Measurements from ENCODE around the gene FHIT. TPM values are rescaled to one million over a fixed set of nuclear protein-coding genes. Genes with fewer than 3 reads are reported as not detected.

The FHIT gene
- total and polyA plus RNA-seq, 2 donors from 2014 or later: 20.2 to 61.2 TPM

DNA sequence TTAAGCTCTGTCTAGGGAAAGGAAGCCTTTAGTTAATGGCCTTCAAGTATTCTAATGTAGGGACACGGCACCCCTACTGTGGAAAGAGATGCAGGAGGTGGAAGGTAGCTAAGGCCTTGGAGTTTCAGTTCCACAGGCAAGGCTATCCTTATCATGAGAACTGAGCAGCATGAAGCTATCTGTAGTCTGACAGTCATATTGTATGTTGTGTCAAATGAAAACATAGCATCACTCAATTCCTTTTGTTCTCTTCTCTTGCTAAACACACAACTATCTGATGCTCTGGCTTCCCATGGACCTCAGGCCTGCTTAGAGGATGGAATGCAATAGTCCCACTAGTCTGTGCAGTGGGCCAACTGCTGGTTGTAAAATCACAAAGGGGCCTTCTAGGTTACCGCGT, 380.9 kb downstream of the FHIT start:
- Histone ChIP-seq H3K9ac (ENCODE audit: low read length in 3 of 3) (no peak overlapping the region), H3K27me3 (ENCODE audit: control insufficient read depth, insufficient read depth, low read length) (no peaks in the 10 kb centered on the region), H3K4me3 (ENCODE audit: low read length in 3 of 3) (no peak overlapping the region), H3K27ac (ENCODE audit: low read depth in 2 of 2, low read length in 2 of 2) (no peak overlapping the region), H3K36me3 (ENCODE audit: control insufficient read depth in 2 of 3, insufficient read depth in 3 of 3, low read length in 3 of 3) (no peaks in the 10 kb centered on the region), H3K4me1 (ENCODE audit: control insufficient read depth in 2 of 3, insufficient read depth in 2 of 3, low read depth in 1 of 3, low read length in 3 of 3) (no peaks in the 10 kb centered on the region), H3K9me3 (ENCODE audit: control insufficient read depth in 2 of 3, insufficient read depth in 1 of 3, low read length in 3 of 3) (no peaks in the 10 kb centered on the region)
- TF ChIP-seq, protein P1, sequence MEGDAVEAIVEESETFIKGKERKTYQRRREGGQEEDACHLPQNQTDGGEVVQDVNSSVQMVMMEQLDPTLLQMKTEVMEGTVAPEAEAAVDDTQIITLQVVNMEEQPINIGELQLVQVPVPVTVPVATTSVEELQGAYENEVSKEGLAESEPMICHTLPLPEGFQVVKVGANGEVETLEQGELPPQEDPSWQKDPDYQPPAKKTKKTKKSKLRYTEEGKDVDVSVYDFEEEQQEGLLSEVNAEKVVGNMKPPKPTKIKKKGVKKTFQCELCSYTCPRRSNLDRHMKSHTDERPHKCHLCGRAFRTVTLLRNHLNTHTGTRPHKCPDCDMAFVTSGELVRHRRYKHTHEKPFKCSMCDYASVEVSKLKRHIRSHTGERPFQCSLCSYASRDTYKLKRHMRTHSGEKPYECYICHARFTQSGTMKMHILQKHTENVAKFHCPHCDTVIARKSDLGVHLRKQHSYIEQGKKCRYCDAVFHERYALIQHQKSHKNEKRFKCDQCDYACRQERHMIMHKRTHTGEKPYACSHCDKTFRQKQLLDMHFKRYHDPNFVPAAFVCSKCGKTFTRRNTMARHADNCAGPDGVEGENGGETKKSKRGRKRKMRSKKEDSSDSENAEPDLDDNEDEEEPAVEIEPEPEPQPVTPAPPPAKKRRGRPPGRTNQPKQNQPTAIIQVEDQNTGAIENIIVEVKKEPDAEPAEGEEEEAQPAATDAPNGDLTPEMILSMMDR (IDR thresholded peaks at IDR 0.05; ENCODE audit: borderline replicate concordance, extremely low read depth, insufficient read depth): no peak
- FAIRE-seq (no peak), DNase-seq (no peak)
- intact Hi-C loops (cut with DNase I): no loop called here

DNA sequence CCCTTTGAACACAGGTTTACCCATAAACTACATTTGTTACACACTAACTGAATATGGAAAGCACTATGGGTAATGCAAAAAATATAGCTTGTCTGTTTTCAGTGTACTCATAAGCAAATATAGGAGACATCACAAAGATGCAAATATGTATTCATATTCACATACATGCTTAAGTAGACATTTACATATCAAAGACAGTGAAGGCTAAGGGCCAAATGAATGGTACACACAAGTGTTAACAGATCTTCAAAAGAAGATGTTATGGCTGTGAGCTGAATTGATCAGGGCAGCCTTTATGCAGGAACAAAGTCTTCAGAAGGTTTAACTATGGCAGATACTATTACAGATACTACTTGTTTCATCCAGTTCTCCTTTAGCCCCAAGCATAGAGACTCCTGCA, 384.1 kb downstream of the FHIT start:
- no peaks in the 10 kb centered on the region for H3K27me3 ChIP-seq (ENCODE audit: control insufficient read depth, insufficient read depth, low read length)
- H3K36me3 ChIP-seq (ENCODE audit: control insufficient read depth in 2 of 3, insufficient read depth in 3 of 3, low read length in 3 of 3): no peaks in the 10 kb centered on the region
- no peak overlapping the region for H3K9ac ChIP-seq (ENCODE audit: low read length in 3 of 3)
- TF ChIP-seq, protein P1 (IDR thresholded peaks at IDR 0.05; ENCODE audit: borderline replicate concordance, extremely low read depth, insufficient read depth): no peak
- no peak overlapping the region for H3K27ac ChIP-seq (ENCODE audit: low read depth in 2 of 2, low read length in 2 of 2)
- H3K9me3 ChIP-seq (ENCODE audit: control insufficient read depth in 2 of 3, insufficient read depth in 1 of 3, low read length in 3 of 3): no peaks in the 10 kb centered on the region
- DNase-seq (no peak), FAIRE-seq (no peak)
- no peaks in the 10 kb centered on the region for H3K4me1 ChIP-seq (ENCODE audit: control insufficient read depth in 2 of 3, insufficient read depth in 2 of 3, low read depth in 1 of 3, low read length in 3 of 3)
- H3K4me3 ChIP-seq (ENCODE audit: low read length in 3 of 3): no peak overlapping the region
- intact Hi-C loops (cut with DNase I): no loop called here

- TF ChIP-seq, protein P1 (IDR thresholded peaks at IDR 0.05; ENCODE audit: borderline replicate concordance, extremely low read depth, insufficient read depth): no peak
- intact Hi-C loops (cut with DNase I): no loop called here
- H3K9ac ChIP-seq (ENCODE audit: low read length in 3 of 3): no peak overlapping the region
- FAIRE-seq (no peak), DNase-seq (no peak)
- H3K4me3 ChIP-seq (ENCODE audit: low read length in 3 of 3): no peak overlapping the region
- H3K36me3 ChIP-seq (ENCODE audit: control insufficient read depth in 2 of 3, insufficient read depth in 3 of 3, low read length in 3 of 3): no peaks in the 10 kb centered on the region
- peaks cover 0 to 1% (median 0%) of the 10 kb centered on the region in 3 donors for H3K9me3 ChIP-seq (ENCODE audit: control insufficient read depth in 2 of 3, insufficient read depth in 1 of 3, low read length in 3 of 3)
- no peak overlapping the region for H3K27ac ChIP-seq (ENCODE audit: low read depth in 2 of 2, low read length in 2 of 2)
- no peaks in the 10 kb centered on the region for H3K27me3 ChIP-seq (ENCODE audit: control insufficient read depth, insufficient read depth, low read length)
- H3K4me1 ChIP-seq (ENCODE audit: control insufficient read depth in 2 of 3, insufficient read depth in 2 of 3, low read depth in 1 of 3, low read length in 3 of 3): no peaks in the 10 kb centered on the region
Observed at GRCh38 chr3:60856257-60857046, 394.8 kb downstream of the FHIT start.

Measured in kidney (tissue), 14 donors.